ENCODE data around the gene KCP. TPM values are rescaled to one million over a fixed set of nuclear protein-coding genes. Genes with fewer than 3 reads are reported as not detected.

KCP gene
- total RNA-seq, 1 experiment from 2014 or later = 0.35 TPM

GRCh38 chr7:128939075-128939860 lies 28.8 kb upstream of the KCP start:
- no peak for DNase-seq (ENCODE audit: low read depth)

GRCh38 chr7:128938544-128939074 lies 28.1 kb upstream of the KCP start:
- no peak for DNase-seq (ENCODE audit: low read depth)

DNA sequence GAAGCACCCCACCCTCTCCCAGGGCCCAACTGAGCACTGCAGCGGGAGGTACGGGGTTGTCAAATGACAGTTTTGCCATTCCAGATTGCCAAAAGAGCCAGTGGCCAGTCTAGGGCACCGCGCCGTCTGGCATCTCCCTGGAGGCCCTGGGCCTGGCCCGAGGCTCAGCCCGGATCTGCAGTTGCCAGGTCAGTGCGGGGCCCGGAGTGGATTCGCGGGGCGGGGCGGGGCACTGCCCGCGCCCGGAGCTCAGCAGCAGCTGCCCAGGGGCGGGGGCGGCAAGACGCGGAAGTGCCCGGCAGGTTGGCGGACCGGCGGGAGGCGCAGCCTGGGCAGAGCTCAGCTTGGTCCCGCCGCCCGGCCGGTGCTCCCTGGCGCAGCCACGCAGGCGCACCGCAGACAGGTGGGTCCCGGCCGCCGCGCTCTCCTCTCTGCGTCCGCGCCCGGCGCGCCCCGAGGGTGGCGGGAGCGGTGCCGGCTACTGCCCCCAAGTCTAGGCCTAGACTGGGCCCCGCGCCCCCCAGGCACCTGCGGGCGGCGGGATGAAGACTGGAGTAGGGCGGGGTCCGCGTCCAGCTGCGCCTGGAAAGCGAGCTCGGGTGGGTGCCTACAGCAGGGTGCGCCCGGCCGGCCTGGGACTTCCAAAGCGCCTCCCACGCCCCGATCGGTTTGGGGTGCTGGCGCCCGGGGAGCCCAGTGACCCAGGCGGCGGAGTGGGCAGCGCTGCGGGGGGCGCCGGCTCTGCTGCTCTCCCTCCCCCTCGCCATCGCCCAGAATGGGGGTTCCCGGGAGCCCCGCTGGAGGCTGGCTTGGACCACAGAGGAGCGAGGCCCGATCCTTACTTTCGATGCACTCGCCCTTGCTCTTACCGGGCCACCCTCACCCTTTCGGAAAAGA lies 27.4 kb upstream of the KCP start, which contains the start of gene IRF5:
Gene IRF5, plus strand, starts transcription at position 281 of the 897 bp plus-strand sequence. CDS start 4,155 bp downstream, outside the sequence.
- no peak for DNase-seq (ENCODE audit: low read depth)

DNA sequence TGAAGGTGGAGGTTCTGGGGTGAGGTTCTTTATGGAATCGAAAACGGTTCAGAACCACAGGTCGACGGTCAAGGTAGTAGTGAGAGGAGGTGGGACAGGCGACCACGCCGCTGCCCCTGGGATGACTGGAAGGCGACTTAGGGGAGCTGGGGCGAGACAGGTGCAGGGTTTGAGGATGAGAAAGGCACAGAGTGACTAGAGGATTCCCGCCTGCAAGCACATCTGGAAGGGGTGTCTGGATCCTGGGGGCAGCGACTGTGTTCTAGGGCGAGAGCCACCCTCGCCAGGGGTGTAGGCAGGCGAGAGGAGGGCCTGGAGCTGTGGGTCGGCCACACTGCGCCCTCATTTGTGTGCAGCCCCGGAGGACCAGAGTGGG lies 26.8 kb upstream of the KCP start:
- DNase-seq (ENCODE audit: low read depth) = no peak

GRCh38 chr7:128936798-128937197 lies 26.3 kb upstream of the KCP start:
- DNase-seq (ENCODE audit: low read depth) = no peak

DNA sequence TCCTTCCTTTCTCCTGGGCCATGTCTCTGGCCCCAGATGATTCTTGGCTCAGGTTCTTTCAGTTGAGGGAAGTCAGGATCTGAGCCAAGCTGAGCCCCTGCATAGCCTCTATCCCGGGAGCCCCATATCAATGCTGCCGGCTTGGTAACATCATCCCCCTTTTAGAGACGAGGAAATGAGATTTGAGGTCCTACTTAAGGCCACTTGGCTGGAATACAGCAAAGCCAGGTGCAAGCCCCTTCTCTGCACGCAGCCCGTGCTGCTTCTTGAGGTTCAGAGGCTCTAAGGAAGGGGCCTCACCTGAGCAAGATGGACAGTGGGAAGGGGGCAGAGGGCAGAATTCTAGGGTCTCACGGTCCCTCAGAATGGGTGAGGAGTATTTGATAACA lies 24.8 kb upstream of the KCP start:
- no peak for DNase-seq (ENCODE audit: low read depth)

DNA sequence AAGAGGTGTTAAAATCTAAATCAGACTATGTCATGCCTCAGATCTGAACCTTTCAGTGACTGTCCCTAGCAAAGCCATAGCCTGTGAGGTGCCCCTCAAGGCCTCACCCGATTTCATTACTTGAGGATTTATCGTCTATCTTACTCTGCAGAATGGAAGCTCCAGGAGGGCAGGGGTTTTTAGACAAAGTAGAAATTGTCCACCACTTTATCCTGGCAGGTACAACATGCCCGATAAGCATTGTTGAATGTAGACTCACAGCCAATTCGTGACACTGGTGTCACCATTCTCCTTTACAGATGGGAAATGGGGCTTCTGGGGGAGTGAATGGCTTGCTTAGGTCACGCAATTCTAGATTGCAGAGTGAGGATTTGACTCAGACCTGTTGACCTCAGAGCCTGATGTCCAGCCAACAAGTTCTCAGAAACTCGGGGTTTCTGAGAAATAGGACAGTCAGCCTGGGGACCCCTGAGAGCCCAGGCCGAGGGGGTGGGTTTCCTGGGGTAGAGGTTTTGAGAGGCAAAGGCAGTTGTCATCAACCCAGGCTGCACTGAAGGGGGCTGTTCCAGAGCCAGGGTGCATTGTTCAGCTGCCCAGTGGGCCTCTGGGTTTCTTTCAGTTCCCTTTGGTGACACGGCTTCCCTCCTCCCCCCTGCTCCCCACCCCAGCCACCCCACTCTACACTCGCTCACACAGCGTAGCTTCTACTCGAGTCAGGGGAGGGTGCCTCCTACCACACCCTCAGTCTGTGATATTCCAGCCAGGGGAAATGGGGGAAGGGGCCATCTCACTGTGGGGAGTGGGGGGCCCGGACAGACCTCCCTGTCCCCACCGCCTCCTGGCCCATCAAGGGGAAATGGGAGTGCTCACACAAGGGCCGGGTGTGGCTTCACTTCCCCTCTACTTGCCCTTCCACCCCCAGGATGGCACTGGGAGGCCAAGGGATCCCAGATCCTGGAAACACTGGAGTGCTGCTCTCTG lies 24.1 kb upstream of the KCP start:
- DNase-seq (ENCODE audit: low read depth) = no peak

GRCh38 chr7:128933180-128933891 lies 22.8 kb upstream of the KCP start:
- no peak for DNase-seq (ENCODE audit: low read depth)

GRCh38 chr7:128932862-128933179 lies 22.3 kb upstream of the KCP start:
- no peak for DNase-seq (ENCODE audit: low read depth)

DNA sequence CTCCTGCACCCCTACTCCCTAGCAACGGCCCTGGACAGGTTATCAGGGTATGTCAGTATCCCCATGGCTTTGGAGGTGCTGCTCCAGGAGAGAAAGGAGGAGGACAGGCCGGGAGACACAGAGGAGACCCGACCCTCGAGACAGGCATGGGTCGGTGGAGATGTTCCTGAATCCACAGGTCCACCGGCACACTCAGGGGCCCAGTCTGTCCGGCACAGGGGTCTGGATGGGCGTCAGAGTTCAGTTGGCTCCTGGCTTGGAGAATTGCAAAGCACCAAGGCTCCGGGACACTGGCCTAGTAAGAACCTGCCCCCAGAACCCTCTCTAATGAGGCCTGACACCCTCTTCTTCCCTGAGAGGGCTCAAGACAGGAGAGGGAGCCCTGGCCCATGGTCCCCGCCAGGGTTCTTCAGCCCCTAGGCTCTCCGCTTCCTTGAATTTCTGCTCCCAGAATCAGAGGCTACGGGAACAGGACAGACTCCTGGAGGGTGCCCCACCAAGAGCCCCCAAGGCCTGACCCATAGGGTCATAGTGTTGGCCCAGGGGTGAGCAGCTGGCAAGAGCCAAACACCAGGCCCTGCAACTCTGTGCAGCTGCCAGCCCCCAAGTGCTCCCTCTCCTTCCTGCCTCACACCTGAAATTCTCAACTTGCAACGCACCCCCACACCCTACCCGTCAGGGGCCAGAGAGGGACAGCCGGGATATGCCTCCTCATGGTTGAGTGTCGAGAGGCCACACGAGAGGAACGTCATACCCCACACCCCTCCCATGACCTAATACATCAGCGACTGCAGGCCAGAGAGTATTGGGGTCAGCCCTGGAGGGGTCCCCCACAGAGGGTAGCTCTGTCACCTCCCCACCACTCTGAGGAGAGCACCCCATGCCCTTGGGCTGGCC lies 21.7 kb upstream of the KCP start:
- DNase-seq (ENCODE audit: low read depth) = no peak

GRCh38 chr7:128931190-128931798 lies 20.8 kb upstream of the KCP start:
- no peak for DNase-seq (ENCODE audit: low read depth)

GRCh38 chr7:128928882-128929788 lies 18.6 kb upstream of the KCP start:
- no peak for DNase-seq (ENCODE audit: low read depth)

- DNase-seq (ENCODE audit: low read depth) = no peak
Observed at GRCh38 chr7:128928159-128928813, 17.8 kb upstream of the KCP start.

GRCh38 chr7:128924707-128925588 lies 14.4 kb upstream of the KCP start:
- DNase-seq (ENCODE audit: low read depth) = no peak

DNA sequence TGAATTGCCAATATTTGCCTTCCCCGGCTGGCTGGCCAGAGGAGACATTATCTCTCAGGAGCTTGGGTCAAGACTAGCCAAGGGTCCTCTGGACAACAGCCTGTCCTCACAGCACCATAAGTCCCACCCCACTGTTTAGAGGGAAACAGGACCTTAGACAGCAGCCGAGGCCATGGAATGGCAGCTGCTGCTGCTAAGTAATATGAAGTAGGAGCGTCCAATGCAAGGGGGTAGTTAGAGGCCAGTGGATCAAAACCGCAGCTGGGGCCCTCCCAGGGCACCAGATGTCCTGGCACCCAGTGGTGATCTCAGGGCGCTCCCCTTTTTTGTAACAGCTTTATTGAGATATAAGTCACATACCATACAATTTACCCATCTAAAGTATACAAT lies 12.9 kb upstream of the KCP start:
- no peak for DNase-seq (ENCODE audit: low read depth)

Measured in HT1080 (cell line).